ENCODE results near the gene VPS51. TPM values are rescaled to one million over a fixed set of nuclear protein-coding genes. Genes with fewer than 3 reads are reported as not detected.

VPS51 gene
- polyA plus RNA-seq, 1 donor (not counting 4 experiments of a cell fraction or from before 2014, with no cell fraction given), result 43.1 TPM

GRCh38 chr11:65152122-65152521, 56.1 kb downstream of the VPS51 start:
- no peaks in the 10 kb centered on the region for H3K9me3 ChIP-seq (ENCODE audit: control insufficient read depth, low read depth, low read length)
- no peak overlapping the region for H3K4me2 ChIP-seq (ENCODE audit: control insufficient read depth, extremely low read depth, insufficient read depth, low read depth, low read length)
- no peak overlapping the region for H2AFZ ChIP-seq (ENCODE audit: control insufficient read depth, low read length)
- no peaks in the 10 kb centered on the region for H3K27me3 ChIP-seq (ENCODE audit: control insufficient read depth, extremely low read depth, insufficient read depth, low read length)
- no peaks in the 10 kb centered on the region for H3K36me3 ChIP-seq (ENCODE audit: control insufficient read depth in 2 of 2, extremely low read depth in 1 of 2, insufficient read depth in 2 of 2, low read length in 2 of 2)
- no peak overlapping the region for H3K9ac ChIP-seq (ENCODE audit: control insufficient read depth, extremely low read depth, insufficient read depth, low read length)
- peaks cover 15% of the 10 kb centered on the region for H3K4me1 ChIP-seq (ENCODE audit: control insufficient read depth, extremely low read depth, insufficient read depth, low read length)
- DNase-seq (ENCODE audit: low read depth, low spot score), result no peak
- no peak overlapping the region for H3K4me3 ChIP-seq (ENCODE audit: control insufficient read depth in 2 of 3, extremely low read depth in 1 of 3, insufficient read depth in 2 of 3, low read depth in 1 of 3, low read length in 3 of 3)
- H4K20me1 ChIP-seq (ENCODE audit: control insufficient read depth, extremely low read depth, insufficient read depth, low read length), result no peaks in the 10 kb centered on the region
- H3K9me1 ChIP-seq (ENCODE audit: control insufficient read depth, extremely low read depth, insufficient read depth, low read length), result no peaks in the 10 kb centered on the region
- dilution Hi-C loops (cut with MboI; ENCODE audit: extremely low pct_ligation_motif_present, low sequenced_read_pairs), result no loop called here
- no peak for FAIRE-seq
- no peaks in the 10 kb centered on the region for H3K79me2 ChIP-seq (ENCODE audit: control insufficient read depth, insufficient read depth, low read length)
- H3K27ac ChIP-seq (ENCODE audit: control insufficient read depth, insufficient read depth, low read length), result no peak overlapping the region
- TF ChIP-seq CTCF (optimal IDR thresholded peaks at IDR 0.05 in 1 of 3, IDR thresholded peaks at IDR 0.05 in 1 of 3, conservative IDR thresholded peaks at IDR 0.05 in 1 of 3; ENCODE audit: extremely low read depth in 1 of 3, insufficient read depth in 2 of 3, low read length in 3 of 3), result no peak
- no peak for TF ChIP-seq EZH2 (IDR thresholded peaks at IDR 0.05; ENCODE audit: low read length)

- FAIRE-seq (no peak), DNase-seq (ENCODE audit: low read depth, low spot score) (no peak)
- no peaks in the 10 kb centered on the region for H3K36me3 ChIP-seq (ENCODE audit: control insufficient read depth in 2 of 2, extremely low read depth in 1 of 2, insufficient read depth in 2 of 2, low read length in 2 of 2)
- no peak overlapping the region for H3K27ac ChIP-seq (ENCODE audit: control insufficient read depth, insufficient read depth, low read length)
- H3K9ac ChIP-seq (ENCODE audit: control insufficient read depth, extremely low read depth, insufficient read depth, low read length), result no peak overlapping the region
- H3K4me1 ChIP-seq (ENCODE audit: control insufficient read depth, extremely low read depth, insufficient read depth, low read length), result peaks cover 3% of the 10 kb centered on the region
- H2AFZ ChIP-seq (ENCODE audit: control insufficient read depth, low read length), result no peak overlapping the region
- no peaks in the 10 kb centered on the region for H3K9me3 ChIP-seq (ENCODE audit: control insufficient read depth, low read depth, low read length)
- TF ChIP-seq CTCF (optimal IDR thresholded peaks at IDR 0.05 in 1 of 3, IDR thresholded peaks at IDR 0.05 in 1 of 3, conservative IDR thresholded peaks at IDR 0.05 in 1 of 3; ENCODE audit: extremely low read depth in 1 of 3, insufficient read depth in 2 of 3, low read length in 3 of 3) (no peak), EZH2 (IDR thresholded peaks at IDR 0.05; ENCODE audit: low read length) (no peak)
- dilution Hi-C loops (cut with MboI; ENCODE audit: extremely low pct_ligation_motif_present, low sequenced_read_pairs), result no loop called here
- H3K79me2 ChIP-seq (ENCODE audit: control insufficient read depth, insufficient read depth, low read length), result no peaks in the 10 kb centered on the region
- H4K20me1 ChIP-seq (ENCODE audit: control insufficient read depth, extremely low read depth, insufficient read depth, low read length), result no peaks in the 10 kb centered on the region
- no peak overlapping the region for H3K4me3 ChIP-seq (ENCODE audit: control insufficient read depth in 2 of 3, extremely low read depth in 1 of 3, insufficient read depth in 2 of 3, low read depth in 1 of 3, low read length in 3 of 3)
- no peaks in the 10 kb centered on the region for H3K27me3 ChIP-seq (ENCODE audit: control insufficient read depth, extremely low read depth, insufficient read depth, low read length)
- H3K4me2 ChIP-seq (ENCODE audit: control insufficient read depth, extremely low read depth, insufficient read depth, low read depth, low read length), result no peak overlapping the region
- H3K9me1 ChIP-seq (ENCODE audit: control insufficient read depth, extremely low read depth, insufficient read depth, low read length), result no peaks in the 10 kb centered on the region
Observed at GRCh38 chr11:65156256-65156655, 60.2 kb downstream of the VPS51 start.
